WTC11 (cell line): ENCODE data around the gene TMEM121B.

Source experiments
- CTCF ChIP-seq: fragments of 200-600 bp; IDR thresholded peaks from 2 replicates; pipeline ENCODE4 v1.8.0; 2022; ENCODE audit warnings: antibody characterized with exemption
- ETV6 ChIP-seq: sonication (generic); formaldehyde crosslinking; IDR thresholded peaks from 2 replicates; pipeline ENCODE4 v1.8.1; 2022; ENCODE audit warnings: mild to moderate bottlenecking, missing genetic modification reagents
- FOXP4 ChIP-seq: sonication (generic); formaldehyde crosslinking; IDR thresholded peaks from 2 replicates; pipeline ENCODE4 v1.8.0; 2022; ENCODE audit warnings: mild to moderate bottlenecking, missing genetic modification reagents
- HMGXB4 ChIP-seq: sonication (generic); formaldehyde crosslinking; IDR thresholded peaks from 2 replicates; pipeline ENCODE4 v1.8.1; 2023; ENCODE audit warnings: mild to moderate bottlenecking, moderate library complexity, missing genetic modification reagents
- NR3C1 ChIP-seq: sonication (generic); formaldehyde crosslinking; conservative IDR thresholded peaks from 2 replicates; pipeline ENCODE4 v1.8.1; 2023; ENCODE audit warnings: low read depth, mild to moderate bottlenecking, missing genetic modification reagents
- PREB ChIP-seq: sonication (generic); formaldehyde crosslinking; IDR thresholded peaks from 2 replicates; pipeline ENCODE4 v1.8.1; 2022; ENCODE audit warnings: mild to moderate bottlenecking, missing genetic modification reagents, moderate library complexity, borderline replicate concordance
- ZNF232 ChIP-seq: sonication (generic); formaldehyde crosslinking; IDR thresholded peaks from 2 replicates; pipeline ENCODE4 v1.8.0; 2022; ENCODE audit warnings: mild to moderate bottlenecking, missing genetic modification reagents
- TF ChIP-seq, protein P1 (sequence below): sonication (generic); formaldehyde crosslinking; IDR thresholded peaks from 2 replicates; pipeline ENCODE4 v1.8.1; 2023; ENCODE audit warnings: mild to moderate bottlenecking, missing genetic modification reagents
- TF ChIP-seq, protein P2 (sequence below): sonication (generic); formaldehyde crosslinking; IDR thresholded peaks from 2 replicates; pipeline ENCODE4 v1.8.0; 2023; ENCODE audit warnings: missing genetic modification reagents

DNA sequence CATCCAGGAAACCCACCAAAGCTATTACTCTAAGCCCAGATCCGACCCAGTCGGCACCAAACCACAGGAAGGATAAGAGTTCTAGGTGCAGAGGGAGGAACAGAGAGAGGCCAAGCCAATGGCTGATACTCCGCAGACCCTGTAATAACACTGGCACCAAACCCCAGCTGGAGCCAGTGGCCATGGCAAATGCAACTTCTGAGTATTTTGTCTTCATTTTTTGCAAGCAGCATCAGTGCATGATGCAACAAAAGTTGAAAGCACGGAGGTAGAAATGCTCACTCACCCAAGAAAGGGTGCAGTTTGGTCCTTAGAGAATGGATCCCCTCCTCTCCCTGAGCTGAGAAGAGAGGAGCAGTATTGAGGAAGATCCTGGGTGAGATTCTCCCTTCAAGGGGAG is 2.8 kb downstream of the TMEM121B start:
- TF ChIP-seq, protein P1, sequence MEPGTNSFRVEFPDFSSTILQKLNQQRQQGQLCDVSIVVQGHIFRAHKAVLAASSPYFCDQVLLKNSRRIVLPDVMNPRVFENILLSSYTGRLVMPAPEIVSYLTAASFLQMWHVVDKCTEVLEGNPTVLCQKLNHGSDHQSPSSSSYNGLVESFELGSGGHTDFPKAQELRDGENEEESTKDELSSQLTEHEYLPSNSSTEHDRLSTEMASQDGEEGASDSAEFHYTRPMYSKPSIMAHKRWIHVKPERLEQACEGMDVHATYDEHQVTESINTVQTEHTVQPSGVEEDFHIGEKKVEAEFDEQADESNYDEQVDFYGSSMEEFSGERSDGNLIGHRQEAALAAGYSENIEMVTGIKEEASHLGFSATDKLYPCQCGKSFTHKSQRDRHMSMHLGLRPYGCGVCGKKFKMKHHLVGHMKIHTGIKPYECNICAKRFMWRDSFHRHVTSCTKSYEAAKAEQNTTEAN (CRISPR knock-in tag), result no peak
- TF ChIP-seq HMGXB4 (CRISPR knock-in tag) (no peak), PREB (CRISPR knock-in tag) (no peak), CTCF (no peak), NR3C1 (CRISPR knock-in tag) (no peak), FOXP4 (CRISPR knock-in tag) (no peak), ZNF232 (CRISPR knock-in tag) (no peak), ETV6 (CRISPR knock-in tag) (no peak)
- TF ChIP-seq, protein P2, sequence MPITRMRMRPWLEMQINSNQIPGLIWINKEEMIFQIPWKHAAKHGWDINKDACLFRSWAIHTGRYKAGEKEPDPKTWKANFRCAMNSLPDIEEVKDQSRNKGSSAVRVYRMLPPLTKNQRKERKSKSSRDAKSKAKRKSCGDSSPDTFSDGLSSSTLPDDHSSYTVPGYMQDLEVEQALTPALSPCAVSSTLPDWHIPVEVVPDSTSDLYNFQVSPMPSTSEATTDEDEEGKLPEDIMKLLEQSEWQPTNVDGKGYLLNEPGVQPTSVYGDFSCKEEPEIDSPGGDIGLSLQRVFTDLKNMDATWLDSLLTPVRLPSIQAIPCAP (CRISPR knock-in tag), result no peak
